ENCODE data around the gene ZNF335. TPM values are rescaled to one million over a fixed set of nuclear protein-coding genes. Genes with fewer than 3 reads are reported as not detected.

The ZNF335 gene
- total and polyA plus RNA-seq, 2 of the 13 experiments (the other 11 are each of a cell fraction or from before 2014, with no cell fraction given), result 9.7 to 13.7 TPM

GRCh38 chr20:45968801-45969711 lies 2.9 kb downstream of the ZNF335 start (continued):
- TF ChIP-seq ZSCAN21 (CRISPR knock-in tag; IDR thresholded peaks at IDR 0.05; ENCODE audit: borderline replicate concordance) (no peak), ZNF777 (CRISPR knock-in tag; IDR thresholded peaks at IDR 0.05) (no peak), KLF13 (CRISPR knock-in tag; IDR thresholded peaks at IDR 0.05) (no peak), ZNF678 (CRISPR knock-in tag; IDR thresholded peaks at IDR 0.05) (no peak), ZNF776 (CRISPR knock-in tag; IDR thresholded peaks at IDR 0.05) (0 out of 2 replicates have a peak, but pooled peaks have one; percentile 3), KDM1A (CRISPR knock-in tag; IDR thresholded peaks at IDR 0.05) (no peak), TRIM24 (CRISPR knock-in tag; IDR thresholded peaks at IDR 0.05) (no peak), ZNF318 (CRISPR knock-in tag; IDR thresholded peaks at IDR 0.05) (no peak), SNRNP70 (IDR thresholded peaks at IDR 0.05; ENCODE audit: low read depth, low read length) (no peak), ZFP36L2 (CRISPR knock-in tag; IDR thresholded peaks at IDR 0.05) (no peak), WIZ (CRISPR knock-in tag; IDR thresholded peaks at IDR 0.05) (no peak), KDM6A (CRISPR knock-in tag; IDR thresholded peaks at IDR 0.05; ENCODE audit: low read depth) (no peak), ZSCAN5A (CRISPR knock-in tag; IDR thresholded peaks at IDR 0.05; ENCODE audit: borderline replicate concordance) (no peak), ZNF280D (CRISPR knock-in tag; IDR thresholded peaks at IDR 0.05) (no peak), ZBTB34 (CRISPR knock-in tag; IDR thresholded peaks at IDR 0.05) (0 out of 2 replicates have a peak, but pooled peaks have one; percentile 22)

All from HepG2 (cell line).